BJ (cell line): Measurements from ENCODE around the gene NPY. TPM values are rescaled to one million over a fixed set of nuclear protein-coding genes. Genes with fewer than 3 reads are reported as not detected.

Source experiments
- CTCF ChIA-PET: fragments of 350-600 bp; formaldehyde crosslinking; extraction: SDS; loops from one replicate; lab custom pipeline; 2021; ENCODE audit warnings: antibody characterized with exemption, inconsistent platforms; lab: Yijun Ruan, JAX
- POLR2A ChIA-PET: fragments of 300-600 bp; sonication (Branson Sonifier 250); formaldehyde crosslinking; extraction: SDS; loops from one replicate; lab custom pipeline; 2021; ENCODE audit warnings: antibody characterized with exemption; lab: Charles Lee
- DNase-seq: peaks from one replicate; pipeline ENCODE4 v3.0.0-alpha.2; 2011; ENCODE audit warnings: low read depth
- H3K27me3 ChIP-seq: 2 replicates; pipeline ENCODE4 v1.6.0; 2011; ENCODE audit warnings: low read length; ENCODE audit not compliant: control insufficient read depth, insufficient read depth
- H3K36me3 ChIP-seq: 2 replicates; pipeline ENCODE4 v1.5.1; 2011; ENCODE audit warnings: low read length; ENCODE audit not compliant: control insufficient read depth, insufficient read depth
- H3K4me3 ChIP-seq: 2 replicates; pipeline ENCODE4 v1.5.1; 2011; ENCODE audit warnings: low read depth, mild to moderate bottlenecking, control low read depth, low read length
- polyA plus RNA-seq: library from polyadenylated mRNA; depleted of rRNA; stranded (reverse); fragments of >200 nt; gene quantifications from 2 replicates; pipeline ENCODE4 v1.2.3, GENCODE V29; 2011
- TF ChIP-seq, protein P1 (sequence below): IDR thresholded peaks from 2 replicates; pipeline ENCODE4 v1.5.1; 2011; ENCODE audit warnings: low read depth, mild to moderate bottlenecking, control low read depth, inconsistent platforms, low read length, moderate library complexity; ENCODE audit not compliant: insufficient read depth

NPY gene
- polyA plus RNA-seq, 1 experiment = not detected

DNA sequence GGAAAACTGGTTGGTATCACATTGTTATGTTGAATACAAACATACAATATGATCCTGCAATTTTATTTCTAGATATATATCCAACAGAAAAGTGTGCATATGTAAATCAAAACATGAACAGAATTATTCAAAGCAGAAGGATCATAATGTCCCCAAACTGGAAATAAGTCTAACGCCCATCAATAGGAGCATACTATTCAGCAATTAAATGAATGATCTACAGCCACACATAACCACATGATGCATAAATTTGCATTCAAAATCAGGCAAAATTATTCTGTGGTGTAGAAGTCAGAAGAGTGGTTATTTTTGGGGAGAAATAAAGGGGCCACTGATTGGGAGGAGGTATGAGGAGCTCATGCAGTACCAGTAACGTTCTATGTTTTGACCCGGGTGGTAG lies 28.6 kb downstream of the NPY start:
- TF ChIP-seq, protein P1, sequence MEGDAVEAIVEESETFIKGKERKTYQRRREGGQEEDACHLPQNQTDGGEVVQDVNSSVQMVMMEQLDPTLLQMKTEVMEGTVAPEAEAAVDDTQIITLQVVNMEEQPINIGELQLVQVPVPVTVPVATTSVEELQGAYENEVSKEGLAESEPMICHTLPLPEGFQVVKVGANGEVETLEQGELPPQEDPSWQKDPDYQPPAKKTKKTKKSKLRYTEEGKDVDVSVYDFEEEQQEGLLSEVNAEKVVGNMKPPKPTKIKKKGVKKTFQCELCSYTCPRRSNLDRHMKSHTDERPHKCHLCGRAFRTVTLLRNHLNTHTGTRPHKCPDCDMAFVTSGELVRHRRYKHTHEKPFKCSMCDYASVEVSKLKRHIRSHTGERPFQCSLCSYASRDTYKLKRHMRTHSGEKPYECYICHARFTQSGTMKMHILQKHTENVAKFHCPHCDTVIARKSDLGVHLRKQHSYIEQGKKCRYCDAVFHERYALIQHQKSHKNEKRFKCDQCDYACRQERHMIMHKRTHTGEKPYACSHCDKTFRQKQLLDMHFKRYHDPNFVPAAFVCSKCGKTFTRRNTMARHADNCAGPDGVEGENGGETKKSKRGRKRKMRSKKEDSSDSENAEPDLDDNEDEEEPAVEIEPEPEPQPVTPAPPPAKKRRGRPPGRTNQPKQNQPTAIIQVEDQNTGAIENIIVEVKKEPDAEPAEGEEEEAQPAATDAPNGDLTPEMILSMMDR = no peak
- no peaks in the 10 kb centered on the region for H3K36me3 ChIP-seq
- no peak for DNase-seq
- POLR2A ChIA-PET = no interaction called here
- CTCF ChIA-PET = interaction anchor here (0.6 kb wide), 1 partner anchor 24 kb away, joined by 3 read pairs; no protein-coding TSS in a partner anchor
- no peaks in the 10 kb centered on the region for H3K27me3 ChIP-seq
- H3K4me3 ChIP-seq = no peak overlapping the region

DNA sequence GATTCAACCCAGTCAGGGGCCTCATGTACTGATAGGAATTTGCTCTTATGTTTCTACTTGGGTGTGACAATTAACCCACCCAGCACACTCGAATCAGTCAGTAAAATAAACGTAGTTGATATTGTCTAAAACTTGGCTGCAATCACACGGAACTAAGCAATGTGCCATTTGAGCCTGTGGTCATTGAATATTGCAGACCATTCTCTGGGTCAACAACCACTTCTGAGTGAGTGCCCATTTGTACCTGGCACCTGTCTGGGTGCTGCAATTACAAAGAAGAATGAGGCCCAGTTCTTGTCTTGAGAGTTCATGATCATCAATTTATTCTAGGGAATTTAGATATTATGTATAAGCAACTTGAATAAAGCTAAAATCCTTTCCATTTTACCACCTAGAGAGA lies 29.8 kb downstream of the NPY start:
- H3K27me3 ChIP-seq = no peaks in the 10 kb centered on the region
- no peak overlapping the region for H3K4me3 ChIP-seq
- ChIA-PET CTCF (interaction anchor here (0.7 kb wide), 1 partner anchor 471 kb away, joined by 3 read pairs; no protein-coding TSS in a partner anchor), POLR2A (no interaction called here)
- no peaks in the 10 kb centered on the region for H3K36me3 ChIP-seq
- DNase-seq = no peak
- TF ChIP-seq, protein P1 = no peak

DNA sequence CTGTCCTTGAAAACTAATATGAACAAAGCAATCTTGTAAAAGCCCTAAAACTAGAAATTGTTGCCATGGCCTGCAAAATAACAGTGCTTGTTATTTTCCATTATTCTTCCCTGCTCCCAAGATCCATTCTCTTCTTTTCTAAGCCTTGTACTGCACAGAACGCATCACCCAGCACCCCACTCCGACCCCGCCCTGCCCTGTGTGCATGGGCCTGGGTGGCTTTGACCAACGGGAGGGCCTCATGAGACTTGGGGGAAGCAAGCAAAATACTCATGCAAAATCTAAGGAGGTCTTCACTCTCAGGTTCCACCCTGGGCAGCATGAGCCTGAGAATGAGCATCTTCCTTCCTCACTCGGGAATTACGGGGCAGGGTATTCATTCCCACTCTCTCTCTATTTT lies 32.4 kb downstream of the NPY start:
- POLR2A ChIA-PET = no interaction called here
- CTCF ChIA-PET = no interaction called here

DNA sequence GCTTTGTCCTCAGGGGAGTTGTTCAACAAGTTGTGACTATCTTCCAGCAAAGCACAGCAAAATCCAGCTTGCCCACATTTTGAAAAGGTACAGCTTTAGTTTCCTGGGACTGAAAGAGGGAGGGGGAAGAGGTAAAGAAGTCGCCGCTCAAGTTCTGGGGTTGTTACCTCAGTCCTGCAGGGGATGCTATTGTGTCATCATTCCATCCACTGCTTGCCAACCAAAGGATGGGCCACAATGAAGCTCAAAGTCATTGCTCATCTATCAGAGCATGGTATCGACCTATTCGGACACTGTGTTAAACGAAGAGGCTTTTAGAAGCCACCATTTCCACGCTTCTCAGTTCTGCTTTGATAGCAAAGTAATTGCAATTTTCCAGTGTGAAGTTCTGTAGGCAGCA lies 34.3 kb downstream of the NPY start:
- ChIA-PET CTCF (no interaction called here), POLR2A (no interaction called here)
- Histone ChIP-seq H3K36me3 (no peaks in the 10 kb centered on the region), H3K27me3 (no peaks in the 10 kb centered on the region), H3K4me3 (no peak overlapping the region)
- TF ChIP-seq, protein P1 = no peak
- DNase-seq = no peak

More for the DNA sequence above, 32.4 kb downstream of the NPY start:
- H3K27me3 ChIP-seq = no peaks in the 10 kb centered on the region
- TF ChIP-seq, protein P1 = no peak
- H3K36me3 ChIP-seq = no peaks in the 10 kb centered on the region
- DNase-seq = no peak
- H3K4me3 ChIP-seq = no peak overlapping the region

DNA sequence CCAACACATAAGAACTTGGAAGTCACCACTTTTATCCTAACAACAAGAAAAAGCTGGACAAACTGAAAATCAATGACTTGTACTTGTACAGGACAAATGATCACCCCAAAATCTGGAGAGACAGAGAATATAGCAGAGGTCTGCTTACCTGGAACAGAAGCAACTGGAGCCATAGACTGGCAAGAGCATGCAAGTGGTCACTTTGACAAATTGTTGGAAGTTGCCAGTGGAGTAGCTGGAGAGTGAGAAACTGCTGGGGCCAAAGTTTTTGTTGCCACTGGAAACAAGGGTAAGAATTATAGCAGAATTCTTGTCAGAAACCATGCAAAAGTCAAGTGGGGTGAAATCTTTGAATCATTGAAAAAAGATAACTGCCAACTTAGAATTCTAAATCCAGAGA lies 35.2 kb downstream of the NPY start:
- ChIA-PET CTCF (no interaction called here), POLR2A (no interaction called here)
- no peaks in the 10 kb centered on the region for H3K27me3 ChIP-seq
- DNase-seq = no peak
- H3K36me3 ChIP-seq = no peaks in the 10 kb centered on the region
- TF ChIP-seq, protein P1 = no peak
- no peak overlapping the region for H3K4me3 ChIP-seq
